Omental fat pad (tissue), 4 donors: ENCODE data around the gene GTPBP3. TPM values are rescaled to one million over a fixed set of nuclear protein-coding genes. Genes with fewer than 3 reads are reported as not detected.

Experiments
- ATAC-seq: fragments of 150-250 bp; one replicate; pipeline ENCODE4 v1.9.1; 2016; ENCODE audit warnings: mild to moderate bottlenecking, moderate library complexity; ENCODE audit not compliant: low FRiP score
- DNase-seq: peaks from one replicate; pipeline ENCODE4 v3.0.0-alpha.2; 2019; ENCODE audit warnings: low spot score
- CTCF ChIP-seq, 3 donors: fragments of 450-650 bp; IDR thresholded peaks; one replicate each; pipeline ENCODE4 v1.5.1; 2016 to 2017; ENCODE audit warnings: antibody characterized with exemption in 3 of 3, mild to moderate bottlenecking in 3 of 3, moderate library complexity in 2 of 3
- total RNA-seq, 4 donors: library from RNA; depleted of rRNA; stranded (reverse); fragments of >200 nt; gene quantifications; one replicate each; pipeline ENCODE4 v1.1.0, GENCODE V29; 2016

GTPBP3 gene
- total RNA-seq, 4 donors from 2014 or later = 7.2 to 36.4 (median 12.0) TPM

- DNase-seq (no peak), ATAC-seq (no peak)
- TF ChIP-seq CTCF (IDR thresholded peaks at IDR 0.05) = no peak
These were observed 7.7 kb upstream of the GTPBP3 start for GRCh38 chr19:17329366-17330261.

GRCh38 chr19:17330262-17331044 lies 6.9 kb upstream of the GTPBP3 start:
- no peak for TF ChIP-seq CTCF (IDR thresholded peaks at IDR 0.05)
- DNase-seq (no peak), ATAC-seq (no peak)

- TF ChIP-seq CTCF (IDR thresholded peaks at IDR 0.05) = no peak
- ATAC-seq = no peak
- DNase-seq = no peak
These were observed 6.3 kb upstream of the GTPBP3 start for GRCh38 chr19:17331045-17331558.

GRCh38 chr19:17332360-17332676 lies 5.0 kb upstream of the GTPBP3 start:
- DNase-seq (no peak), ATAC-seq (no peak)
- no peak for TF ChIP-seq CTCF (IDR thresholded peaks at IDR 0.05)

GRCh38 chr19:17332677-17333581 lies 4.4 kb upstream of the GTPBP3 start:
- ATAC-seq = no peak
- TF ChIP-seq CTCF (IDR thresholded peaks at IDR 0.05) = no peak
- DNase-seq = no peak

GRCh38 chr19:17333611-17334413 lies 3.5 kb upstream of the GTPBP3 start:
- no peak for DNase-seq
- ATAC-seq = no peak
- TF ChIP-seq CTCF (IDR thresholded peaks at IDR 0.05) = no peak
